Uterus (tissue), 4 donors: ENCODE data around the gene FOXN1. TPM values are rescaled to one million over a fixed set of nuclear protein-coding genes. Genes with fewer than 3 reads are reported as not detected.

Experiments used
- DNase-seq, 2 donors: peaks; one replicate each; pipeline ENCODE4 v3.0.0-alpha.2; 2019 to 2020
- H3K27ac ChIP-seq, 2 donors: fragments of 200-600 bp; sonication (generic); 1 replicate in 1 of 2; 2 replicates in 1 of 2; pipeline ENCODE4 v1.5.1; 2016 to 2018
- H3K27me3 ChIP-seq, 2 donors: fragments of 200-600 bp; sonication (generic); one replicate each; pipeline ENCODE4 v1.5.1; 2018 to 2019; ENCODE audit warnings: control low read depth in 1 of 2
- H3K36me3 ChIP-seq, 2 donors: fragments of 200-600 bp; sonication (generic); one replicate each; pipeline ENCODE4 v1.5.1; 2019; ENCODE audit warnings: control low read depth in 1 of 2
- H3K4me1 ChIP-seq, 2 donors: fragments of 200-600 bp; sonication (generic); one replicate each; pipeline ENCODE4 v1.5.1; 2018 to 2019; ENCODE audit warnings: control low read depth in 1 of 2
- H3K4me3 ChIP-seq, 2 donors: fragments of 200-600 bp; sonication (generic); 1 replicate in 1 of 2; 2 replicates in 1 of 2; pipeline ENCODE4 v1.5.1; 2018 to 2019; ENCODE audit warnings: mild to moderate bottlenecking in 1 of 2
- H3K9me3 ChIP-seq, 2 donors: fragments of 200-600 bp; sonication (generic); one replicate each; pipeline ENCODE4 v1.5.1; 2019; ENCODE audit warnings: control low read depth in 1 of 2
- CTCF ChIP-seq, 4 experiments: fragments of 200-600 bp in 2 of 4; fragments of 450-650 bp in 2 of 4; sonication (generic) in 2 of 4; IDR thresholded peaks; one replicate each; pipeline ENCODE4 v1.5.1; 2016 to 2019; ENCODE audit warnings: antibody characterized with exemption in 4 of 4, mild to moderate bottlenecking in 2 of 4, moderate library complexity in 1 of 4
- POLR2A ChIP-seq, 2 donors: fragments of 450-650 bp; IDR thresholded peaks; one replicate each; pipeline ENCODE4 v1.6.1; 2016; ENCODE audit warnings: antibody characterized with exemption in 2 of 2, mild to moderate bottlenecking in 1 of 2, moderate library complexity in 1 of 2
- intact Hi-C: fragments of 100-400 bp; cut with DNase I; formaldehyde crosslinking; loops from one replicate; pipeline ENCODE4 v1.15.1; 2023; ENCODE audit warnings: low total_unique reads
- total RNA-seq, 4 donors: library from RNA; depleted of rRNA in 3 of 4; stranded (reverse); fragments of >200 nt in 3 of 4; gene quantifications; one replicate each; pipeline versions ENCODE4 v1.1.0 to v1.2.4, GENCODE V29; 2014 to 2023
- donor health status: DM: yes; HTN: yes; CAD: no.

FOXN1 gene
- total RNA-seq, 4 donors from 2014 or later: not detected

GRCh38 chr17:28570716-28571360 lies 64.7 kb downstream of the FOXN1 start:
- TF ChIP-seq CTCF (IDR thresholded peaks at IDR 0.05): no peak
- no peak for TF ChIP-seq POLR2A (IDR thresholded peaks at IDR 0.05)
- DNase-seq: no peak
- Histone ChIP-seq H3K36me3 (no peaks in the 10 kb centered on the region), H3K27ac (peak overlapping the region; percentile 74 to 88), H3K4me3 (peak overlapping the region; percentile 81 to 83), H3K4me1 (peaks cover 4 to 6% of the 10 kb centered on the region in 2 donors), H3K27me3 (no peaks in the 10 kb centered on the region), H3K9me3 (no peaks in the 10 kb centered on the region)
- intact Hi-C loops: no loop called here

DNA sequence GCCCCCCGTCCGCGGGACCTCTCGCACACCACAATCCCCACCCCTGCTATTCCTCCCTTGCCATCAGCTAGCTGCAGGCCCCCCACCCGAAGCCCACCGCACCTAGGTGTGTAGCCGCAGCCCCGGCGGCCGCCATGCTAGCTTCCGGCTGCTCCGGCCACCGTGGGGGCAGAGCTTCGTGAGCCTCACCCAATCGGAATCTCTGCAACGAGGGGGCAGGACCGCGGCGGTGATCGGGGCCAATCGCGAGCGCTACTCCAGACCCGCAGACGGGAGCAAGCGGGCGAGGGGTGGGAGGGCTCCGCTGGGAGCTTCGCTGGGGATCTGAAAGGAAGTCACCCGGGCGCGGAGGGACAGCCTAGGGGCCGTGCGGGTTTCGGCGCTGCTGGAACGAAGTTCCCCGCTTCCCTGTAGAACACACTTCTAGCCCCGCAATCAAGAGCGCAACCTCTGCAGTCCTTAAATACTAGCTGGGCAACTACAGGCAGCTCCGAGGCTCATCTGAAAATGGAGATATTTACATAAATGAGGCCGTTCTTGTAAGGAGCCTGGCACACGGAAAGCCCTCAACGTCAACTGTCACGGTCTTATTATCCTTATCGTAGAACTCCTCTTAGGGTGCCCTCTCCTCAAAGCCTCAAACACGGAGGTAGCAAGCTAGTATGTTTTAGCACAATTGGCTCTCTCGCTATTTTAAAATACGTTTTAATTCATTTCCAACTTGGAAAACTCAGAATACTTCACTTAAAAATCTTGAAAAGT lies 65.4 kb downstream of the FOXN1 start, which contains the start of gene PIGS:
Gene PIGS, minus strand, starts transcription at position 164 of the 762 bp plus-strand sequence. Its CDS starts 28 bp downstream, at position 136.
- Histone ChIP-seq H3K27ac (peak within 1 kb of the TSS; percentile 76 to 88), H3K4me1 (peaks cover 4 to 6% of the 10 kb centered on the region in 2 donors), H3K27me3 (no peaks in the 10 kb centered on the region), H3K4me3 (peak within 1 kb of the TSS; percentile 81 to 83), H3K36me3 (no peaks in the 10 kb centered on the region), H3K9me3 (no peaks in the 10 kb centered on the region)
- no peak for TF ChIP-seq CTCF (IDR thresholded peaks at IDR 0.05)
- peak; percentile 71 to 80 for TF ChIP-seq POLR2A (IDR thresholded peaks at IDR 0.05)
- DNase-seq: peak; percentile 91
- intact Hi-C loops: no loop called here

DNA sequence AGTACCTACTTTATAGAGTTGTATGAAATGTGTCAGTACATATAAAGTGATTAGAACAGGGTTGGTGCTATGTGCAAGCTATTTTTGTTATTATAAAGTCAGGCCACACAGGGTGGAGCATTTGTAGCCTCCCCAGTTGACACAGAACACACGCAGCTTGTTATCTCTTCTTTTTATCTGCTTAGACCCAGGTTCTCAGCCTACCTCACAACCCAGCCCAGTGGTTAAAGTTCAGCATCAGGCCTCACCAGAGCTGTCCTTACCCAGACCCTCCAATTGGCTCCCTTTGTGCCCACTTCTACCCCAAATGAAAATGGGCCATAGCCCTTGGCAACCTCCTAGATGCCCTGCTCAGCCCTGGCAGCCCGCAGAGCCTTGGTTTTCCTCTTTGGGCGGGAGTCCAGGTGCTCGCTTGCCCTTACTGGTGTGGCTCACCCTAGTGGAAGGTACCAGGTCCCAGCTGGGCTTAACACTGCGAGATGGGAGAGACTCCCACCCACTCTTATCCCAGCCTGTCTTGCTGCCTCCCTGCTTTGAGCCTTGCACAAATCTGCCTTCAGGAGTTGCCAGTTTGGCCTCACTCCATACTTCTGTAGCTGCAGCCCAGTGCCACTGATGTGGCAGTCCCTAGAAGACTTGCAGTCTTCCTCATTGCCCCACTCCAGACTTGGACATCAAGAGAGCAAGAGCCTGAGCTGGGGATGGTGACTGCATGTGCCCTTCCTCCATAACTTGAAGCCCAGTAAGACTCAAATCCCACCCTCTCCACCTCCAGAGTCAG lies 66.3 kb downstream of the FOXN1 start:
- intact Hi-C loops: no loop called here
- Histone ChIP-seq H3K4me3 (peak overlapping the region in 1 of 2 donors; percentile 81), H3K4me1 (peaks cover 4 to 10% of the 10 kb centered on the region in 2 donors), H3K9me3 (no peaks in the 10 kb centered on the region), H3K27ac (peak overlapping the region; percentile 76 to 88), H3K36me3 (no peaks in the 10 kb centered on the region), H3K27me3 (no peaks in the 10 kb centered on the region)
- DNase-seq: no peak
- TF ChIP-seq POLR2A (IDR thresholded peaks at IDR 0.05) (no peak), CTCF (IDR thresholded peaks at IDR 0.05) (no peak)

DNA sequence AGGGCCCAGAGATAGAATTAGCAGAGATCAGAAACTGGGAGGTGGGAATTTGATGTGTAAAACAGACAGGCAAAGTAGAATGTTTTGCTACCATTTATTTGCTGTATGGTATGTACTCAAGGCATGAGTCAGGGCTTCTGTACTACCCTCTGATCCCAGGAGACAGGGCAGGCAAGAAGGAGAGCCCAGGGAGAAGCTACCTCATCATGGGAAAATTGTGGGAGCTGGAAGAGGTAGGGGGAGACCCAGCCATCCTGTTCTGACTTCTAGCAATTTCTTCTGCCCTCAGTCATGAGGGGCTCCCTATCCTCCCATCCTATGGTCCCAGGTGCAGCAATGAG lies 66.9 kb downstream of the FOXN1 start:
- intact Hi-C loops: no loop called here
- no peaks in the 10 kb centered on the region for H3K36me3 ChIP-seq
- H3K9me3 ChIP-seq: no peaks in the 10 kb centered on the region
- peaks cover 4 to 10% of the 10 kb centered on the region in 2 donors for H3K4me1 ChIP-seq
- H3K27ac ChIP-seq: no peak overlapping the region
- no peak overlapping the region for H3K4me3 ChIP-seq
- no peak for TF ChIP-seq CTCF (IDR thresholded peaks at IDR 0.05)
- TF ChIP-seq POLR2A (IDR thresholded peaks at IDR 0.05): no peak
- no peak for DNase-seq
- no peaks in the 10 kb centered on the region for H3K27me3 ChIP-seq
